ENCODE measurements around the gene VAV3.

- TF ChIP-seq EZH2 (IDR thresholded peaks at IDR 0.05; ENCODE audit: insufficient read depth, low read length) (no peak), CTCF (IDR thresholded peaks at IDR 0.05; ENCODE audit: insufficient read depth, low read depth, low read length) (no peak)
These were observed 290.5 kb downstream of the VAV3 start for GRCh38 chr1:107674486-107674885.

Measured in astrocyte (in vitro differentiated cells and primary cell).